Panc1 (cell line): ENCODE data around the gene ZNF396. TPM values are rescaled to one million over a fixed set of nuclear protein-coding genes. Genes with fewer than 3 reads are reported as not detected.

ENCODE experiments used
- ATAC-seq: fragments of 200-7000 bp; cut with Tn5 transposase; 2 replicates; pipeline ENCODE4 v1.9.1; 2020; ENCODE audit warnings: mild to moderate bottlenecking, moderate library complexity
- BruUV-seq: library from RNA; stranded (reverse); fragments of 400-500 nt; replicated peaks from 2 replicates; lab custom pipeline; 2021; lab: Mats Ljungman, UMichigan
- CTCF ChIA-PET: fragments of 300-600 bp; sonication (Branson Sonifier 250); formaldehyde crosslinking; loops from one replicate; lab custom pipeline; 2022; ENCODE audit warnings: antibody characterized with exemption; lab: Charles Lee
- POLR2A ChIA-PET: fragments of 300-600 bp; sonication (Branson Sonifier 250); formaldehyde crosslinking; loops from one replicate; lab custom pipeline; 2022; ENCODE audit warnings: antibody characterized with exemption; lab: Charles Lee
- DNase-seq: peaks from one replicate; pipeline ENCODE4 v3.0.0-alpha.2; 2010; ENCODE audit warnings: low read depth, low spot score
- H3K27ac ChIP-seq: 2 replicates; pipeline ENCODE4 v1.5.1; 2011; ENCODE audit warnings: mild to moderate bottlenecking, low read length, inconsistent platforms
- H3K27me3 ChIP-seq: fragments of 200-500 bp; sonication (Bioruptor generic); 2 replicates; pipeline ENCODE4 v1.6.0; 2014; ENCODE audit warnings: low read length, inconsistent platforms; ENCODE audit not compliant: control insufficient read depth, insufficient read depth
- H3K36me3 ChIP-seq: fragments of 200-500 bp; sonication (Bioruptor generic); 2 replicates; pipeline ENCODE4 v1.5.1; 2014; ENCODE audit warnings: inconsistent platforms, mild to moderate bottlenecking, low read length, moderate library complexity; ENCODE audit not compliant: control insufficient read depth, insufficient read depth
- H3K4me1 ChIP-seq: 2 replicates; pipeline ENCODE4 v1.5.1; 2011; ENCODE audit warnings: inconsistent platforms, mild to moderate bottlenecking, low read length, moderate library complexity; ENCODE audit not compliant: control insufficient read depth, insufficient read depth
- H3K4me3 ChIP-seq, 2 experiments: 2 replicates each; pipeline ENCODE4 v1.5.1; 2011 to 2012; ENCODE audit warnings: low read depth in 2 of 2, low read length in 2 of 2, mild to moderate bottlenecking in 2 of 2, inconsistent platforms in 1 of 2, moderate library complexity in 1 of 2
- H3K9me3 ChIP-seq: fragments of 200-500 bp; sonication (Bioruptor generic); 2 replicates; pipeline ENCODE4 v1.5.1; 2014; ENCODE audit warnings: low read depth, mild to moderate bottlenecking, inconsistent platforms, low read length, moderate library complexity; ENCODE audit not compliant: control insufficient read depth, insufficient read depth
- CTCF ChIP-seq: fragments of 450-650 bp; IDR thresholded peaks from 2 replicates; pipeline ENCODE4 v1.5.1; 2017; ENCODE audit warnings: mild to moderate bottlenecking
- POLR2AphosphoS5 ChIP-seq: IDR thresholded peaks from 2 replicates; pipeline ENCODE4 v1.6.1; 2012; ENCODE audit warnings: mild to moderate bottlenecking, low read depth, low read length, moderate library complexity
- SIN3A ChIP-seq: IDR thresholded peaks from 2 replicates; pipeline ENCODE4 v1.6.1; 2012; ENCODE audit warnings: low read depth, mild to moderate bottlenecking, low read length, moderate library complexity, borderline replicate concordance; ENCODE audit not compliant: insufficient read depth
- TCF7L2 ChIP-seq: IDR thresholded peaks from 2 replicates; pipeline ENCODE4 v1.6.1; 2011; ENCODE audit warnings: mild to moderate bottlenecking, low read depth, low read length, inconsistent platforms
- in situ Hi-C: cut with HindIII; loops from 2 replicates; pipeline ENCODE4 v1.10.0; 2016; ENCODE audit warnings: low sequenced_read_pairs, low pct_unique_long_range_greater_than_20kb
- intact Hi-C: fragments of 100-400 bp; cut with micrococcal nuclease; formaldehyde crosslinking; loops from one replicate; pipeline ENCODE4 v1.10.0; 2022; ENCODE audit not compliant: unreplicated experiment
- total RNA-seq: library from RNA; stranded (reverse); gene quantifications from one replicate; pipeline ENCODE4 v1.2.1, GENCODE V29; 2021; ENCODE audit not compliant: unreplicated experiment
- TF ChIP-seq, protein P1 (sequence below), 2 experiments: IDR thresholded peaks; 2 replicates each; pipeline ENCODE4 v1.6.1; 2011 to 2012; ENCODE audit warnings: low read depth in 2 of 2, control low read depth in 1 of 2, low read length in 1 of 2, mild to moderate bottlenecking in 1 of 2, moderate library complexity in 1 of 2; ENCODE audit not compliant: insufficient read depth in 1 of 2

The ZNF396 gene
- total RNA-seq, 1 experiment from 2014 or later: 2.8 TPM

DNA sequence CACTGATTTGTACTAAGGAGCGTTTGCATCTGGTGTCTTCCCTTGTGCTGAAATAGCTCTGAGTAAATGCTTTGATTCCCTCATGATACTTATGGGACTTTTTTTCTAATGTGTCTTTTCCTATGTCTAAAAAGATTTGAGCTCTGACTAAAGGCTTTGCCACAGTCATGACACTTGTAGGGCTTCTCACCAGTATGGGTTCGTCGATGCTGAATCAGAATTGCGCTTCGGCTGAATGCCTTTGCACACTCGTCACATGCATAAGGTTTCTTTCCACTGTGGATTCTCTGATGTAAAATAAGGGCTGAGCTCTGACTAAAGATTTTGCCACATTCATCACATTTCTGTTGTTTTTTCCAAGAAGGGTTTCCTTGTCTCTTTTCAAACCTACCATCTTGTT, 8.0 kb downstream of the ZNF396 start:
- H3K9me3 ChIP-seq: no peaks in the 10 kb centered on the region
- intact Hi-C loops: no loop called here
- TF ChIP-seq, protein P1, sequence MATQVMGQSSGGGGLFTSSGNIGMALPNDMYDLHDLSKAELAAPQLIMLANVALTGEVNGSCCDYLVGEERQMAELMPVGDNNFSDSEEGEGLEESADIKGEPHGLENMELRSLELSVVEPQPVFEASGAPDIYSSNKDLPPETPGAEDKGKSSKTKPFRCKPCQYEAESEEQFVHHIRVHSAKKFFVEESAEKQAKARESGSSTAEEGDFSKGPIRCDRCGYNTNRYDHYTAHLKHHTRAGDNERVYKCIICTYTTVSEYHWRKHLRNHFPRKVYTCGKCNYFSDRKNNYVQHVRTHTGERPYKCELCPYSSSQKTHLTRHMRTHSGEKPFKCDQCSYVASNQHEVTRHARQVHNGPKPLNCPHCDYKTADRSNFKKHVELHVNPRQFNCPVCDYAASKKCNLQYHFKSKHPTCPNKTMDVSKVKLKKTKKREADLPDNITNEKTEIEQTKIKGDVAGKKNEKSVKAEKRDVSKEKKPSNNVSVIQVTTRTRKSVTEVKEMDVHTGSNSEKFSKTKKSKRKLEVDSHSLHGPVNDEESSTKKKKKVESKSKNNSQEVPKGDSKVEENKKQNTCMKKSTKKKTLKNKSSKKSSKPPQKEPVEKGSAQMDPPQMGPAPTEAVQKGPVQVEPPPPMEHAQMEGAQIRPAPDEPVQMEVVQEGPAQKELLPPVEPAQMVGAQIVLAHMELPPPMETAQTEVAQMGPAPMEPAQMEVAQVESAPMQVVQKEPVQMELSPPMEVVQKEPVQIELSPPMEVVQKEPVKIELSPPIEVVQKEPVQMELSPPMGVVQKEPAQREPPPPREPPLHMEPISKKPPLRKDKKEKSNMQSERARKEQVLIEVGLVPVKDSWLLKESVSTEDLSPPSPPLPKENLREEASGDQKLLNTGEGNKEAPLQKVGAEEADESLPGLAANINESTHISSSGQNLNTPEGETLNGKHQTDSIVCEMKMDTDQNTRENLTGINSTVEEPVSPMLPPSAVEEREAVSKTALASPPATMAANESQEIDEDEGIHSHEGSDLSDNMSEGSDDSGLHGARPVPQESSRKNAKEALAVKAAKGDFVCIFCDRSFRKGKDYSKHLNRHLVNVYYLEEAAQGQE (IDR thresholded peaks at IDR 0.05; ENCODE audit: insufficient read depth in 1 of 2, low read depth in 2 of 2, low read length in 1 of 2): no peak
- no peak for TF ChIP-seq CTCF
- CTCF ChIA-PET: no interaction called here
- no peak for ATAC-seq
- H3K27me3 ChIP-seq: no peaks in the 10 kb centered on the region
- no peak overlapping the region for H3K4me3 ChIP-seq
- POLR2A ChIA-PET: interaction anchor here (0.6 kb wide), 1 partner anchor 80 kb away, joined by 3 read pairs; no protein-coding TSS in a partner anchor
- no TSS peak for BruUV-seq
- H3K27ac ChIP-seq: no peak overlapping the region
- in situ Hi-C loops: no loop called here
- no peaks in the 10 kb centered on the region for H3K36me3 ChIP-seq
- DNase-seq: no peak
- H3K4me1 ChIP-seq: no peaks in the 10 kb centered on the region

GRCh38 chr18:35368595-35368994, 8.5 kb downstream of the ZNF396 start:
- BruUV-seq: no TSS peak
- in situ Hi-C loops (no loop called here), intact Hi-C loops (no loop called here)
- Histone ChIP-seq H3K27ac (no peak overlapping the region), H3K4me1 (no peaks in the 10 kb centered on the region), H3K36me3 (no peaks in the 10 kb centered on the region), H3K9me3 (no peaks in the 10 kb centered on the region), H3K27me3 (no peaks in the 10 kb centered on the region), H3K4me3 (no peak overlapping the region)
- no peak for DNase-seq
- ChIA-PET CTCF (no interaction called here), POLR2A (interaction anchor here (0.6 kb wide), 1 partner anchor 80 kb away, joined by 3 read pairs; no protein-coding TSS in a partner anchor)
- no peak for ATAC-seq
- no peak for TF ChIP-seq SIN3A
- TF ChIP-seq POLR2AphosphoS5: no peak
- TF ChIP-seq, protein P1 (IDR thresholded peaks at IDR 0.05; ENCODE audit: insufficient read depth in 1 of 2, low read depth in 2 of 2, low read length in 1 of 2): no peak
- no peak for TF ChIP-seq TCF7L2
- no peak for TF ChIP-seq CTCF
